CD1c-positive myeloid dendritic cell (primary cell): ENCODE measurements around the gene HMGB1.
"Not testable (repeated sequence)": the region's sequence is repeated elsewhere in the genome, so short reads cannot be mapped to it uniquely, and the experiment has no call there.

Experiments used
- DNase-seq: peaks from one replicate; pipeline ENCODE4 v3.0.0-alpha.2; 2016; ENCODE audit errors: extremely low spot score

Gene HMGB1

GRCh38 chr13:30466358-30466714 is 600 bp upstream of the HMGB1 start:
- no peak for DNase-seq

- DNase-seq = no peak
Observed at GRCh38 chr13:30465343-30465592, 468 bp downstream of the HMGB1 start.

DNA sequence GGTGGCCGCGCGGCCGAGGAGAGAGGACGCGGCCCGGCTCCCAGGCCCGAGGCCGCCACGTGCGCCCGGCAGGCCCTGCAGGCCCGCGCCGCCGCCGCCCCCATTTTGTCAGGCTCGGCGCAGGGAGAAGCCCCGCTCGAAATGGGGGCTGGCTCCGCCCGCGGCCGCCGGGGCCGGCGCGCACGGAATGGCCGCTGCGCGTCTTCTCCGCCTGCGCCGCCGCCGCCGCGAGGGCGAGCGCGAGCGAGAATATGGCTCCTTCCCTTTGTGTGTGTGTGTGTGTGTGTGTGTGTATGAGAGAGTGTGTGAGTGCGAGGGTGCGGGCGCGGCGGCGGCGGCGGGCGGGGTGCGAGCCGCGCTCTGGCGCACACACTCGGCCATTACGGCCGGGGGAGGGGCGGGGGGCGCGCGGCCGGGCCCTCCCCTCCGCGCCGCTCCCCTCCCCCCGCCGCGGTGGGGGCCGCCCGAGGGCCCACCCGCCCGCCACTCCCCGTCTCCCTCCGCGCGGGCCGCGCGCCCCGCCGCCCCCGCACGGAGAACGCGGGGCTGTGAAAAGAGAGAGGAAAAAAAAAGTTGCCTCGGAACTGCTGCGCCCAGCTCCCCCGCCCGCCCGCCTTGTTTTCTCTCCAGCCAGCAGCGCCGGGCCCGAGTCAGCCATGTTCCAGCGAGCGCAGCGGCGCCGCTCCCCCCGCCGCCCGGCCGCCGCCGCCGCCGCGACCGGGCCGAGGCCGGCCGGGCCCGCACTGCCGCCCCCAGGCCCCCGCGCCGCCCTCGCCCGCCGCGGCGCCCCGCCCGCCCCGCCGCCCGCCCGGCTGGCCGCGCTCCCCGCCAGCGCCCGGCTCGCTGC is 1.0 kb downstream of the HMGB1 start:
- peak; percentile 89 for DNase-seq

- peak; percentile 60 for DNase-seq
Observed at GRCh38 chr13:30463787-30464495, 1.8 kb downstream of the HMGB1 start.

DNA sequence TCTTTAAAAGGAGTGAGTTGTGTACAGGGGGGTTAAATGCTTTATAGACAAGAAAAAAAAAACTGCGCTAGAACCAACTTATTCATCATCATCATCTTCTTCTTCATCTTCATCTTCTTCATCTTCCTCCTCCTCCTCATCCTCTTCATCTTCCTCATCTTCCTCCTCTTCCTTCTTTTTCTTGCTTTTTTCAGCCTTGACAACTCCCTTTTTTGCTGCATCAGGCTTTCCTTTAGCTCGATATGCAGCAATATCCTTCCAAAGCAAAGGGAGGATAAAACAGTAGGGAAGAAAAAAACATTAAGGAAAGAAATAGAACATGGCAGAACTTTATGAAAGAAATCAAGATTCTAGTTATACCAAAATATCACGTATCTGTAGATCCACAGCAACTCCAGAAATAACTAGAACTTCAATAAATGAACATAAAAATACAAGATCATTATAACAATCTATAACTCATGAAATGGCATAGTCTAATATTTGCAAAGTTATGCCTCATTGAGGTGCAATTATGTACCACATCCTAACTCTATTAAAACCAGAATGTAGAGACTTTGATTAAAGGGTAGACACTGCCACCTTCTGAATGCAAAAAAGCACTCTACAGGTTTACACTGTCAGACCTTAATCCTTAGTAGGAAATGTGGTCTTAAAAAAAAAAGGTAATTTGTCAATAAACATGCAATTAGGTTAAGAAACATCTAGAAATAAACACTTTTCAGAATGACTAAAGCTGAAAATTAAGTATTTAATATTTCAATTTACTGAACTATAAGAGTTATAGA is 4.3 kb downstream of the HMGB1 start:
- peak; percentile 39 for DNase-seq

DNA sequence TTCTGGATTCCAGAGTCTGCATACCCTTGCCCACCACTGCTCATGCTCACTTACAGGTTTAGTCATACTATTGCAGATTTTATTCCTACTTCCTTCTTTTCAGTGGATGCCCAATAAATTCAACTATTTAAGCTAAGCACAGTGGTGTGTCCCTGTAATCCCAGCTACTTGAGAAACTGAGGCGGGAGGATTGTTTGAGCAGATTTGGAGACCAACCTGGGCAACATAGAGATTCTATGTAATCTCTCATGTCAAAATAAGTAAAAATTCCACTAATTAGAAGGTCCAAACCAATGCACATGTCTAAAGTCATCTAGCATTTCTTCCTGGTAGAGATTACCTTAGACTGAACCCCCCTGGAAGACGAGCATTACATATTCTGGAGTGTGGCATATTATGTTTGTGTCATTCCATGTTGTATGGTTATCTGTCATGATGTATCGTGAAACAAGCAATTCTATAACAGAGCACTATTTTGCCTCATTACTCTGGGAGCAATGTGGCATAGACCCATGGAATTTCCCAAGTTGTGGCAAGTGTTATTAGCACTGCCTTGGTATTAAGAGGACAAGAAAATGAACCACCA is 8.3 kb downstream of the HMGB1 start:
- DNase-seq = no peak

DNA sequence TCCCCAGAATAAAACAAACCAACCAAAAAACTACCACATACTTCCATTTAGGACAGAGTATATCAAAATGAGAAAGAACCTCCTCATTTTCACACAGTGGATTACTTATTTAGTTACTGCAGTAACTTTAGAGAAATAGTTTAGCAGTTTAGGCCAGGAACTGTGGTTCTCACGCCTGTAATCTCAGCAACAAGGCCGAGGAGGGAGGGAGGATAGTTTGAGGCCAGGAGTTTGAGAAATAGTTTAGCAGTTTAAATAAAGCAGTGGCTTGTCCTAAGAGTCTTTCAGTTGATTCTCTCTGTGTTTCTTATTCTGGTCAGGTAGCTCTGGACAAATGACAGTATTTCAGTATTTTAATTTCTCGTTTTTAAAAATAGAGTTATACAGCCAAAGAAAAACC is 9.4 kb downstream of the HMGB1 start:
- DNase-seq = no peak

- DNase-seq = no peak
Observed at GRCh38 chr13:30454991-30455390, 10.7 kb downstream of the HMGB1 start.

DNA sequence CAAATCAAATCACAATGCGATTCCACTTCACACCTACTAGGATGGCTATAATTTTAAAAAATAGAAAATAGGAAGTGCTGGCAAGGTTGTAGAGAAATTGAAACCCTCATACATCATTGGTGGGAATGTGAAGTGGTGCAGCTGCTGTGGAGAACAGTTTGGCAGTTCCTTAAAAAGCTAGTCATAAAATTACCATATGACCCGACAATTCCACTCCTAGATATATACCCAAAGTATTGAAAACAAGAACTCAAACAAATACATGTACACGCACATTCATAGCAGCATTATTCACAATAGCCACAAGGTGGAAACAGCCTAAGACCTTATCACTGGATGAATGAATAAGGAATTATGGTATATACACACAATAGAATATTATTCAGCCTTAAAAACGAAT is 12.0 kb downstream of the HMGB1 start:
- DNase-seq = peak; percentile 64

DNA sequence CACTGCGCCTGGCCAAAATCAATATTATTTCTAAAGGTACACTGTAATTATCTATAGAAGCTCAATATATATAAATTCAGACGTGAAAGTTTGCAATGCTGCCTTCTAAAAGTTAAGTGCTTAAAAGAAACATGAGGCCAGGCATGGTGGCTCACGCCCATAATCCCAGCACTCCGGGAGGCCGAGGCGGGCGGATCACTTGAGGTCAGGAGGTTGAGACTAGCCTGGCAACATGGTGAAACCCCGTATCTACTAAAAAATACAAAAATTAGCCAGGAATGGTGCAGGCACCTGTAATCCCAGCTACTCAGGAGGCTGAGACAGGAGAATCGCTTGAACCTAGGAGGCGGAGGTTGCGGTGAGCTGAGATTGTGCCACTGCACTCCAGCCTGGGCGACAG is 14.3 kb downstream of the HMGB1 start:
- not testable (repeated sequence) for DNase-seq

- DNase-seq = no peak
Observed at GRCh38 chr13:30450066-30450465, 15.7 kb downstream of the HMGB1 start.

DNA sequence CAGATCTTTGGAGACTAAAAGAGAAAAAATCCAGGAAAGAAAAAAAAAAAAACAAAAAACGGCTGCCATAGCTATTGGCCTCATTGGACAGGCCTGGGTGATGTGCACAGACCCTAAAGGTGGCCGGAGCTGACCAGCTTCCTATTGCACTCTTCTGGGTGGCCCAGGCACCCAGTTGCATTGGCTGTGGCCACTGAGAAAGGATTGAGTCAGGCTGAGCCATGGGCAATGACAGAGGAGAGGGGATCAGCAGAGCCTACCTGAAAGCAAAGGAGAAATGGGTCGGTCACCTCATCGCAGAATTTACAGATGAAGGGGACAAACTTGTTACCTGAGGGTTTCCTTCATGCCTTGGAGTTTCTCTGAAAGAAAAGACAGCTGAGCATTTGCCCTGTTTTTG is 17.3 kb downstream of the HMGB1 start:
- DNase-seq = no peak

DNA sequence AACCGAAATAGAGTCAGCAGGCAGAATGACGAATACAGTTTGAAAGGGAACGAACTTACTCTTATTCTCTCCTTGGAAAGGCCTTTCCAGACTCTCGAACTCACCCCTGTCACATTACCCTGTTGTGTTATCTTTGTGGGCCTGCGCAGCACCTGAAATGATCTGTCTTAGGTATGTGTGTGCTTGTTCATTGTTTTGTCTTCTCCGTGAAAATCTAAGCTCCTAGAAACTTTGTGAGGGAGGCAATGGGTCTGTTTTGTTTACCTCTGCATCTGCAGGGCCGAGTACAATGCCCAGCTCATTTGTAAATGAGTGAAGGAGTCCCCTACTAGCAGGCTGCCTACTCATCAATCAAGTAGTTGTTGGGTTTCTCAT is 19.6 kb downstream of the HMGB1 start:
- DNase-seq = no peak

DNA sequence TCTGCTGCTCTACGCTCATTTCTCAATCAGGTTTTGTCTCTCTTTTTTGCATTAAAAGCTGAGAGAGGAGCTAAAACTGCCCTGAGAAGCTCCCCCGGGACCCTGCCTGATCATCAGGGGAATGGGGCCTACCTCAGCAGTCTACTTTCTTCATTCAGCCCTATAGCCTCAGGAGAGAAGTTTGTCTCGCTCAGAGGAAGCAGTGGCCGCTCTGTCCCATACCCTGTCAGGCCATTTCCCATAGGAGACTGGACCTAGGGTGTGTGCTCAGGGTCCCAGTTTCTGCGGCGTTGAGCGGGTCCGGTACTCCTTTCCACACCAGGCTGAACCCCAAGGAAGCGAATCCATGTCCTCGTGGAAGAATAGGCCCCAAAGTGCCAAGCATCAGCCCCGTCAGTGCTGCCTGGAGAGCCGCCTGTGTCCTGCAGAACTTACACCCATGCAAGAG is 21.8 kb downstream of the HMGB1 start:
- no peak for DNase-seq

- DNase-seq = not testable (repeated sequence)
Observed at GRCh38 chr13:30443491-30443890, 22.2 kb downstream of the HMGB1 start.

GRCh38 chr13:30442926-30443325 is 22.8 kb downstream of the HMGB1 start:
- no peak for DNase-seq

- DNase-seq = no peak
Observed at GRCh38 chr13:30440910-30441703, 24.6 kb downstream of the HMGB1 start.

DNA sequence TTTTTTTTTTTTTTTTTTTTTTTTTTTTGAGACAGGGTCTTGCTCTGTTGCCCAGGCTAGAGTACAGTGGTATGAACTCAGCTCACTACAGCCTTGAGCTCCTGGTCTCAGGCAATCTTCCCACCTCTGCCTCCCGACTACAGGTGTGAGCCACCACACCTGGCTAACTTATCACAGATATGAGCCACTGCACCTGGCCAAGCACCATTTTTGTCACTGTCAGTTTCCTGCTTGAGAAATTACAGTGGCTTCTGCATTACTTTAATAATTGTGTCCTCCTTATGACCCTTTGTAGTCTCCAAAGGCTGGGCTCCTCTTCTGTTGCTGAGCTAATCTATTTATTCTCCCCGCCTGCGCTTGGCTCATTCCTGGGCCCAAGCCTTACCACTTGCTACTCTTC is 27.4 kb downstream of the HMGB1 start:
- no peak for DNase-seq

GRCh38 chr13:30437177-30437576 is 28.6 kb downstream of the HMGB1 start:
- DNase-seq = no peak

- DNase-seq = no peak
Observed at GRCh38 chr13:30435911-30436451, 29.8 kb downstream of the HMGB1 start.

DNA sequence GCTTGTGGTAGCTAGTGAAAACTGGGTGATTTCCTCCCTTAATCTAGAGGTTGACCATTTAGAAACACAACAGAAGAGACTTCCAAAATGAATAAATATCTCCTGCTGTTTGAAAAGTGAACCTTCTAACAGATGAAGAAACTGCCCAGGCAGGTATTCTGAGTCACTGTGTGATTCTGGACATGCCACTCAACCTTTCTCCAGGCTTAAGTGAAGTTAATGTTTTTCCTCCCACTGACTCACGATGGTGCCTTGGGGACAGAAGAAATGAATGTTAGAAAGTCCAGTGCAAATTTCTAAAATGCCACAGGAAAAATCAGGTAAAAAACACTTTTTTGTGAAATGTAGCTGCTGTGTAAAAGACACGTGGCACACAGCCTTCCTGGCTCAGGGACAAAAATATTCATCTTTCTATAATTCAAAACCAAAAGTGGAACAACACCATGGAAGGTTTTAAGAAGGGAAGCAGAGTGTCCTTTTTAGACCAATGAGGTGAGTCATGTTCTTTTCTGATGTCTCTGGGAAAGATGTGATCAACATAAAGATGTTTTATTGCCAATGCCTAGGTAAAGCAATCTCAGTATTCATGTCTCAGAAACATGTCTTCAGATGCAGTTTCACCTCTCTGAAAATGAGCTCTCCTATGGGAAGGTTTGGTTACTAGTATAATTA is 34.3 kb downstream of the HMGB1 start:
- peak; percentile 29 for DNase-seq
